Ureter (tissue), 1 donor: ENCODE results near the gene EFCAB10. TPM values are rescaled to one million over a fixed set of nuclear protein-coding genes. Genes with fewer than 3 reads are reported as not detected.
"Not testable (repeated sequence)": the region's sequence is repeated elsewhere in the genome, so short reads cannot be mapped to it uniquely, and the experiment has no call there.

Experiments
- DNase-seq: peaks from one replicate; pipeline ENCODE4 v3.0.0-alpha.2; 2020; ENCODE audit warnings: low spot score
- total RNA-seq: library from RNA; stranded (reverse); gene quantifications from one replicate; pipeline ENCODE4 v1.2.4, GENCODE V29; 2023
- donor health status: DM: yes; HTN: yes; CAD: no.

EFCAB10 gene
- total RNA-seq, 1 donor from 2014 or later: not detected

DNA sequence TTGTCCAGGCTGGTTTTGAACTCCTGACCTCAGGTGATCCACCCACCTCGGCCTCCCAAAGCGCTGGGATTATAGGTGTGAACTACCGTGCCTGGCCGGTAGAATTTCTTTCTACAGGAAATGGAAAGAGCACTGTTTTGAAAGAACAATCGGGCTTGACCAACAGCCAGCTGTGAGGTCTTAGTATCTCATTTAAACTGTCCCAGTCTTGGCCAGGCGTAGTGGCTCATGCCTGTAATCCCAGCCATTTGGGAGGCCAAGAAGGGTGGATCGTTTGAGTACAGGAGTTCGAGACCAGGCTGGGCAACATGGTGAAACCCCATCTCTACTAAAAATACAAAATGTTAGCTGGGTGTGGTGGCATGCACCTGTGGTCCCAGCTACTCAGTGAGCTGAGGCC, 17.8 kb upstream of the EFCAB10 start:
- not testable (repeated sequence) for DNase-seq

DNA sequence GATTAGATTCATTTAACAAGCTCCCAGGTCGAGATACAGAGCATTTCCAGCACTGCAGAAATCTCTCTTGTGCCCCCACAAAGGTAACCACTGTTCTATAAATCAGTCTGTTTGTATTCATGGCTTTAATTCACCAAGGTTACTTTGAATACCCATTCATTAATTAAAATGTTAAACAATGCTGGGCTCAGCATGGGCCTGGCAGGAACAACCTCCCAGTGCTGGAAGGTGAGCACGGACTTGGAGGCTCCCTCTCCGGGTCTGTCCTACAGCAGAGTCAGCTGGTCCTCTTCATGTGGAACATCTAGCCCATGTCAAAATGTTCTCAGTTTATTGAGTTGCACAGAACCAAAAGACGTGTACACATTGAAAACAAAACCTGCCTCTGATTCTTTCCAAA, 15.6 kb upstream of the EFCAB10 start:
- no peak for DNase-seq

DNA sequence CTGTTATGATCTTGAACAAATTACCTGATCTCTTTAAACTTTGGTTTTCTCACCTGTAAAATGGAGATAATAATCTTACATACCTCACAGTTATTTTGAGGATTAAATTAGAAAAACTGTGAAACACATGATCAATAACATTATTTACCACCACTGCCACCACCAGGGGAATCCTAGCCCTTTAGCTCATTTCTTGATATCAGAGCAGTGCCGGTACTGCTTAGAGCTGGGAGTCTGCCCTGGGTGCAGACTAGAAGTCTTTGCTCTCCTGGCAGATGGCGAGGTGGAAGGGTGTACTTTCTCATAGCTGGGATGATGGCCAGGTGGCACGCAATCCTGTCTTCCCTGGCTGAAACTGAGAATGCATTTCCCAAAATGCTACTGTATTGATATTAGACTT, 12.7 kb upstream of the EFCAB10 start:
- DNase-seq: no peak

DNA sequence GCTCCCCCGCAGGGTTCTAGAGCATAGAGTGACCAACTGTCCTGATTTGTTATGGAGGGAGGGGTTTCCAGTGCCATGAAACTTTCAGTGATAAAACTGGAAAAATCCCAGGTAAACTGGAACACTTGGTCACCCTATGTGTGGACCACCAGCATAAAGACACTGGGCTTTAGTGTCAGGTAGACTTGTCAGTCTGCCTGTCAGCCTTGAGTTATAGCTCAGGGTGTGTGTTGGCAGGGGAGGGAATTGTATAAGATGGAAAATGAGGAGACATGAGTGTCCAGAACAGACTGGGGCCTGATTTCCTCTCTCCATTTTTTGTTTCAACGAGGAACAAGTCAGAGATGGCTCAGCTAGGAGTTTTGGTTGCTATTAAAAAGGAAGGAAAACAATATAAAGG, 10.2 kb upstream of the EFCAB10 start:
- no peak for DNase-seq

DNA sequence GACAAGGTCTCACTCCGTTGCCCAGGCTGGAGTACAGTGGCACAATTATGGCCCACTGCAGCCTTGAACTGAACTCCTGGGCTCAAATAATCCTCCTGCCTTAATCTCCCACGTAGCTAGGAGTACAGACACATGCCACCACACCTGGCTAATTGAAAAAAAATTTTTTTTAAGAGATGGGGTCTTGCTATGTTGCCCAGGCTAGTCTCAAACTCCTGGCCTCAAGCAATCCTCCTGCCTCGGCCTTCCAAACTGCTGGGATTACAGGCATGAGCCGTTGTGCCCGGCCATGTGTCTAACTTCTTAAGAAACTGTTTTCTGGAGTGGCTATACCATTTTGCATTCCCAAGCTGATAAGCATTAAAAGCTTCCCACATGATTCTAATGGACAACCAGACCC, 9.5 kb upstream of the EFCAB10 start:
- DNase-seq: no peak

DNA sequence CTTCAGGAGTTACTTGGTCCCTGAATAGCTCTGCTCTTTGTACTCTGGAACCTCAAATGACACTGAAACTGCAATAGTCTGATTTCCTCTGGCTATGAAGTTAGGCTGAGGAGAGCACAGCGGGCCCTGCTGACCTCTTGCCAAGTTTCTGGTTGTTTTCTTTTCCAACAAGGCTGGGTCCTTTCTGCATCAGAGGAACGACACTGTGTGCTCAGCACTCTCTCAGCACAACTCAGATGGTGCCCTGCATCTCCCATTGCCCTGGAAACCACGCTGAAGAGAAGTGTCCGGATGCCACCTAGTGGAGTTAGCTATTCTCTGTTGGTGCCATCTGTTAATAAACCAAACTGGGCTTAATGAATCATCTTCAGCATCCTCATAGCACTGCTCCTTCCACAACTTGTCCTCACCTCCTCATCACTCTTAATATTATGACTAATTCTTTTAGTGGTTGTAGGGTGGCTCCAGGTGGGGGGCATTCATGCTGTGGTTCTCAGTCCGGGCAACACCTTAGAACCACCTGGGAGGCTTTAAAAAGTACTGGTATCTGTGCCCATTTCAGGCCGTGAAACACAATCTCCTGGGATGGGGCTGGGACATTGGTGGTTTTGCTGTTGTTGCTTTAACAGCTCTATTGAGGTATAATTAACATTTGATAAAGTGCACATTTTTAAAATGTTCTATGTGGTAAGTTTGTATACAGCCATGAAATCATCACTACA, 8.2 kb upstream of the EFCAB10 start:
- DNase-seq: peak; percentile 53

DNA sequence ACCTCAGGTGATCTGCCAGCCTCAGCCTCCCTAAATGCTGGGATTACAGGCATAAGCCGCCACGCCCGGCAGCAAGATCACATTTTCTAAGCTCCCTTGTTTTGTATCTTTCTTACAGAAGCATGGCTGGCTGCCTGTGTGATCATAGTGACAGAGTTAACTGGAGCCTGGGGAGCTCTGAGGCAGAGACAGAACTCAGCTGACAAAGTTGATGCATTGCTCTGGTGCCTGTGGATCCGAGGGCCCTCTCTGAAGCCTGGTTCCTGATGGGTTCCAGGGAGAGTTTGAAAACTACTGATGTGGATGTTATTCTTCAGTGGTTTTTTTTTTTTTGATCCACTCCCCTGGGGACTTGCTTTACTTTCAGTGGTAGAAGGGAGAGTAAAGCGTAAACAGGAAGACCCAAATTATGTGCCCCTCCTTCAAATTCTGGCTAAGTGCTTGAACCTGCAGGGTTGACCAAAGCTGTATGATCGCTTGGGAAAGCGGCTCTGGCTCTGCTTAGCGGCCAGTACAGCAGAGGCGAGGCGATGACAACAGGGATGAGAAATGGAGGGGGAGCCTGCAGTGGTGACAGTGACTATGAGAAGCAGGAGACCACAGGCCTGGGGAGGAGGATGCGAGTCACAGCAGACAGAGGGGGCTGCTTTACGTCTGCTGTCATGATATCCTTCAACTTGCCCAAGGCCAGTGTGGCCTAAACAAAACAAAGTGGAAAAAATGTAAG, 6.8 kb upstream of the EFCAB10 start:
- DNase-seq: no peak

DNA sequence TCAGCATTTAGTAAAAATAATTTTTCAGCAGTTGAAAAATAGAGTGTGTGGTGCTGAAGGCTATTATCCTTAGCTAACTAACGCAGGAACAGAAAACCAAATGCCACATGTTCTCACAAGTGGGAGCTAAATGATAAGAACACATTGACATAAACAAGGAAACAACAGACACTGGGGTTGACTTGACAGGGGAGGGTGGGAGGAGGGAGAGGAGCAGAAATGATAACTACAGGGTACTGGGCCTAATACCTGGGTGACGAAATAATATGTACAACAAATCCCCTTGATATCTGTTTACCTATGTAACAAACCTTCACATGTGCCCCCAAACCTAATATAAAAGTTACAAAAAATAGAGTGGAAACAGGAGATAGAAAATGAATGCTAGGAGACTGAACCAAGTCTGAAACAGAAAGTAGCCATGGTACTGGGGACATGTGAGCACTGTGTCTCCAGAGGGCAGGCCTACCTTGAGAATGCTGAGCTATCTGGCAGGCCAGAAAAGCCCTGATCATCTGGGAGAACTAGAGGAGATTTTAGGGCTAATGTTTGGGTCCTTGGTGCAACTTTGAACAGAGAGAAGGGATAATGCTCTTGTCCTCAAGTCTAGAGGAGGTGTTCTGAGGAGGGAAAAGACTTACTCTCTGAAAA, 4.7 kb upstream of the EFCAB10 start:
- DNase-seq: no peak

DNA sequence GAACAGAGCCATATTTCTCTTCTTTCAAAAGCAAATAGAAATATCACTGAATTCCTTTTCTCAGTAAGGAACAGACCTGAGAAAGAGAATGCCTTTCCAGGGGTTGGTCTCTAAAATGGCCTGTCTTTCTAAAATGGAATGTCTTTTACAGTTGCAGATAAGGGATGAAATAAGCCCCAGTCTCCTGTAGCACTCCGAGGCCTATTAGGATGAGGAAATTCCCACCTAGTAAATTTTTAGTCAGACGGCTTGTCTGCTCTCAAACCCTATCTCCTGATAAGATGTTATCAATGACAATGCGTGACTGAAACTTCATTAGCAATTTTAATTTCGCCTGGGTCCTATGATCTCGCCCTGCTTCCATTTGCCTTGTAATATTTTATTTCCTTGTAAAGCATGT, 2.9 kb upstream of the EFCAB10 start:
- DNase-seq: no peak

DNA sequence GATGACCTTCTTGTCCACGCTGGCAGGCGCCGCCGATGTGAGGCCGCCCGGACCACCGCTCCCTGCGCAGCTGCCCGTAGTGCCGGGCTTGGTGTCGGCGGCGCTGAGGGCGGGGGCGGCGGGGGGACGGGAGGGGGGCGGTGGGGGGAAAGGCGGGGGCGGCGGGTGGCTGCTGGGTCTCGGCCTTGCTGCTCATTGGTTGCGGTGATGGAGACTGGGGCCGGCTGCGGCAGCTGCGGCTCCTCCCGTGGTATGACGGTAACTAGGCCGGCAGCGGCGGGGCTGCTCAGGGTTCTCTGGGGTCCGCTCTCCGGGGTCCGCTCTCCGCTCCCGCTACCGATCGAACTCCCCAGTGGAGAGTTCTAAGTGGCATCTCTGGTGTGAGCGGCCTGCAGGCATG, 1.8 kb upstream of the EFCAB10 start:
- no peak for DNase-seq

DNA sequence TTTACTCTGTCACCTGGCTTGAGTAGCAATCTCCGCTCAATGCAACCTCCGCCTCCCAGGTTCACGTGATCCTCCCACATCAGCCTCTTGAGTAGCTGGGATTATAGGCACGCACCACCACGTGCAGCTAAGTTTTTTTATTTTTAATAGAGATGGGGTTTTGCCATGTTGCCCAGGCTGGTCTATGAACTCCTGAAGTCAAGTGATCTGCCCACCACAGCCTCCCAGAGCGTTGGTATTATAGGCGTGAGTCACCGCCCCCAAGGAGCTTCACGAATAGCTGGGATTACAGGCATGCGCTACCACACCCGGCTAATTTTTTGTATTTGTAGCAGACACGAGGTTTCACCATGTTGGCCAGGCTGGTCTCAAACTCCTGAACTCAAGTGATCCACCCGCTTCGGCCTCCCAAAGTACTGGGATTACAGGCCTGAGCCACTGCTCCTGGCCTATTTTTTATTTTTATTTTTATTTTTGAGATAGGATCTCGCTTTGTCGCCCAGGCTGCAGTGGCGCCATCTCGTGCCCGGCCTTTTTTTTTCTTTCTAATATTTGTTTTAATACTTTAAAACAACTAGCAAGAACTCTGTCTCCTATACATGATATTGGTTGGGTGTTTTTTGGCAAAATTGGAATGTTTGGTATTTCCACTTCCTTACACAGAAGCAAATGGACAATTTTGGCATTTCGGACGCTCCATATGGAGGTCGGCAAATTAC, 1.1 kb downstream of the EFCAB10 start:
- no peak for DNase-seq

DNA sequence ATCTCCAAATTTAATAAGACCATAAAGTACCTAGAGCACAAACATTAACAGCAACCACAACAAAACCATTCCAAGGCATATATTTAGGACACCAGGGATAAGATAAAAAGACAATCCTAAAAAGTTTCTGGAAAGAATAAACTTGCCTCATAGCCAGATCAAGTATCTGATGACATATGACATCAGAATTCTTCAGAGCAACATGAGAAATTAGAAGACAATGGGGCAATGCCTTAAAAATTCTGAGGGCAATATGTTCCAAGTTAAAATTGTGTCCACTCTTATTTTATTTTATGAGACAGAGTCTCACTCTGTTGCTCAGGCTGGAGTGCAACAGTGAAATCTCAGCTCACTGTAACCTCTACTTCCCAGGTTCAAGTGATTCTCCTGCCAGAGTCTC, 2.8 kb downstream of the EFCAB10 start:
- DNase-seq: no peak

DNA sequence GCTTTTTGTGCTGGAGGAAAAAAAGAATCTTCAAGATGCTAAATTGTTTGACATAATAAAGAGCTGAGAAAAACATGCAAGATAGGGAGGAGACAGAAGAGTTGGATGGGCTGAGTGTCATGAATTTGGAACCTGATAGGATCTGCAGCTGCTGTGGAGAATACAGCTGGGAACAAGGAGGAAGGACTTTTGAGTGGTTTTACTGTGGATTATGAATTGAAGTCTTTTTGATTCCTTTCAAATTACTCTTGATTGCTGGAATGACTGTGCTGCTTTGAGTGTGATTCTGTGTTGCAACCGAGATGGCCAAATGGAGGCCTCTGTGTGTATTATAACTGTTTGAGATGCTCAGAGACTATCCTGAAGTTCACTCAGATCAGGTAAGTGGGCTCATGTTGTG, 4.0 kb downstream of the EFCAB10 start:
- DNase-seq: no peak

DNA sequence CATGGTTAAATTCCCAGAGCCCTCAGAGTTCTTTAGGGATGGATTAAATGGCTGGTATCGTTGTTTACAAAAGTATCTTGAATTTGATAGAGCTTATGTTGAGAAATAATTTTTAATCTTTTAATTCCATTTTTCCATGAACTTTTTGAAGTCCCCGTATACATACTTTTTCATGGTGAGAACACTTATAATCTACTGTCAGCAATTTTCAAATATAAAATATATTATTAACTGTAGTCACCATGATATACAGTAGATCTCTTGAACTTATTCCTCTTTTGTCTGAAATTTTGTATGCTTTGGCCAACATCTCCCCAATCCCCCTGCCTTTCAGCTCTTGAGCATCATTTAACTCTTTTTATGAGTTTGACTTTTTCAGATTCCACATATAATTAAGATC, 9.4 kb downstream of the EFCAB10 start:
- no peak for DNase-seq

DNA sequence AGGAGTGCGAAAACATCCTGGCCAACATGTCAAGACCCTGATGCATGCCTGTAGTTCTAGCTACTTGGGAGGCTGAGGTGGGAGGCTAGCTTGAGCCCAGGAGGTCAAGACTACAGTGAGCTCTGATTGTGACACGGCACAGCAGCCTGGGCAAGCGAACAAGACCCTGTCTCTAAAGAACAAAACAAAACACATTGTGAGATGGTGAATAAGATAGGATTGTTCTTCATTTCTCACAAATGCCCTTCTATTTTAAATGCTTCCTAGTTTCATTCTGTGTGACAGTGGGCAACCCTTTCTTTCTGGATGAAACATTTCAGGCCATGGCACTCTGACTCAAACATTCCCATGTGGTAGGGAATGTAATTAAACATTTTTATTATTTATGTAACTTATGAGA, 13.5 kb downstream of the EFCAB10 start:
- no peak for DNase-seq

DNA sequence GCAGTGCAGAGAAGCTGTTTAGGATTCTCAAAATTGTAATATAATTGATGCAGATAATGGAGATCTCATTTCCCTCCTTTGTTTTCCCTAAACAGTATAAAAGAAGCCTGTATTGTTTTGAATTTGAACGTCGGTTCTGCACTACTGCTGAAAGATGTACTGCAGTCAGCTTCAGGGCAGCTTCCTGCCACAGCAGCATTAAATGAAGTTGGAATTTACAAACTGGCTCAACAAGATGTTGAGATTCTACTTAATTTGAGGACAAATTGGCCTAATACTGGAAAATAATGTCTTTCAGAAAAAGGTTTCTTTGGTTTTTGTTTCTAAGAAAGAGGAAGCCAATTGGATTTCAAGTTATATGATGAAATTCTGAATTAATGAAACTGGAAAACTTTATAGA, 14.3 kb downstream of the EFCAB10 start:
- no peak for DNase-seq

DNA sequence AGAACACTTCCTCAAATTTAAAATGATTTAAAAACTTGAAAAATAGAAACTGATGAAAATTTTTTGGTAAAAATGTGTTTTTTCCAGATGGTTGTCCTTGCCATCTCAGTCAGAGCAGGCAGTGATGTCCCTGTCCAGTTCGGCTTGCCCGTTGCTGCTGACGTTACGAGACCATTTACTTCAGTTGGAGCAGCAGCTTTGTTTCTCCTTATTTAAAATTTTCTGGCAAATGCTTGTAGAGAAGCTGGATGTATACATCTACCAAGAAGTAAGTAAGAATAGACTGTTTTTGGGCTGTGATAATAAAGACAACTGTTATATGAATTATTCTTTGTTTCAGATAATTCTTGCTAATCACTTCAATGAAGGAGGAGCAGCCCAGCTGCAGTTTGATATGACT, 16.1 kb downstream of the EFCAB10 start:
- no peak for DNase-seq

DNA sequence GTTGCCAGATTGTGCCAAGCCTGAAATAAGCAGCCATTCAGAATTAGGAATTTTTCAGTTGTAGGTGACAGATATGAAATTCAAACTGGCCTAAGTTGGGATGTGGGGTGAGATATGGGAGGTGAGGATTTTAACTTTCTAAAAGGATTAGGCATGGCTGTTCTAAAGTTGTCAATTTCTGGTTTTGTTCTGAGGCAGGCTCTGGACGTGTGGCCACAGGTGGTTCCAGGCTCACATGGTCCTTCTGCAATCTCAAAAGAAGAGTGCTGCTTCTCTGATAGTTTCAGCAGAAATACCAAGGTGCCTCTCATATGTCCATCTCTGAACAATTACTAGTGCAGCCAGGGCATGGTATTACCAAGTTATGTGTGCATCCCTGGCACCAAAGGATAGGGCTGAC, 21.4 kb downstream of the EFCAB10 start:
- no peak for DNase-seq

DNA sequence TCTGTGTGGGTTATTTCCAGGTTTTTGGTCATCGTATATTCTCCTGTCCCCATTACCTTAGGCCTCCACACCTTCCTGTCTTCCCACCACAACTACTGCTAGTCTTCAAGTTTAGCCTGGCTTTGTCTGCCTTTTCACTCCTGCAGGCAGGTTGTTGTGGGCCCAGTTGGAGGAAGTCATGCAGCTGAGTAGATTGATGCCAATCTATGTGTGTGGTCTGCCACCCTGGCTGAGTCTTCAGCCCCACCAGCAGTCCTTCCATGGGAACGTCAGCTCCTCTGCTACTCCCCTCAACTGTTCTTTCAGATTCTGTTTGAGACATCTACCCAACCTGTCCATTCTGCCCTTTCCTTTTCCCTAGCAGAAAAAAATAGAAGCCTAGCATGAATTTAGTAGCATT, 43.0 kb downstream of the EFCAB10 start:
- no peak for DNase-seq

DNA sequence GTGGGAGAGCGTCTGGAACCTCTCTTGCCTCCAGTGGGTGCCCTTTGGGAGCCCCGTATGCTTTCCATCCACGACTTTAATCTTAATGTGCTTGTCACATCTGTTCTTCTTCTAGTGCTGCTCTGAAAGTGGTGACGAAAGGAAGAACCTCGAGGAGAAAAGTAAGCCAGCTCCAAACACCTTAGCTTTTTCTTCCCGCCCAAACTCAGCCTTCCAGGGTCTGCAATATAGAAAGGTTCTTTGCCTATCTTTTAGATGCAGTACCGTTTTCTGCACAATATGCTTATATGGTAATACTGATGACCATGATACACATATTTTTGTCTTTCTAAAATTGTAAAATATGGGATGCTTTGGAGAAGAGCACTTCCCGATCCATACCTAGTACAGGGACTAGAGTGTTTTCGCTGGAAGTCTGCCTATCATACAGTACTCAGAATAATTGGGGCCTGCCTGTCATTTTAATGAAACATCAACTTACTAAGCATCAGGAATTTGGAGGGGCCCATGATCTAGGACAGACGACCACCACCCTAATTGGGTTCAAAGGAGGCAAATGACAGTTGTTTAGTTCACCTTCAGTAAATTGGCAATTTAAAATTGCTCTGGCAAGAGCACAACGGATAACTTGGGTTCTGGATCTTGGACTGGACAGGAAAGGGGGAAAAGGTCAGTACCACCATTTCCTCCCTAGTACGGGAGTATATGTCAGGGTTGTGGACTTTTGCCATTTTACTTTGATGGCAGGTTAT, 48.4 kb downstream of the EFCAB10 start:
- no peak for DNase-seq

DNA sequence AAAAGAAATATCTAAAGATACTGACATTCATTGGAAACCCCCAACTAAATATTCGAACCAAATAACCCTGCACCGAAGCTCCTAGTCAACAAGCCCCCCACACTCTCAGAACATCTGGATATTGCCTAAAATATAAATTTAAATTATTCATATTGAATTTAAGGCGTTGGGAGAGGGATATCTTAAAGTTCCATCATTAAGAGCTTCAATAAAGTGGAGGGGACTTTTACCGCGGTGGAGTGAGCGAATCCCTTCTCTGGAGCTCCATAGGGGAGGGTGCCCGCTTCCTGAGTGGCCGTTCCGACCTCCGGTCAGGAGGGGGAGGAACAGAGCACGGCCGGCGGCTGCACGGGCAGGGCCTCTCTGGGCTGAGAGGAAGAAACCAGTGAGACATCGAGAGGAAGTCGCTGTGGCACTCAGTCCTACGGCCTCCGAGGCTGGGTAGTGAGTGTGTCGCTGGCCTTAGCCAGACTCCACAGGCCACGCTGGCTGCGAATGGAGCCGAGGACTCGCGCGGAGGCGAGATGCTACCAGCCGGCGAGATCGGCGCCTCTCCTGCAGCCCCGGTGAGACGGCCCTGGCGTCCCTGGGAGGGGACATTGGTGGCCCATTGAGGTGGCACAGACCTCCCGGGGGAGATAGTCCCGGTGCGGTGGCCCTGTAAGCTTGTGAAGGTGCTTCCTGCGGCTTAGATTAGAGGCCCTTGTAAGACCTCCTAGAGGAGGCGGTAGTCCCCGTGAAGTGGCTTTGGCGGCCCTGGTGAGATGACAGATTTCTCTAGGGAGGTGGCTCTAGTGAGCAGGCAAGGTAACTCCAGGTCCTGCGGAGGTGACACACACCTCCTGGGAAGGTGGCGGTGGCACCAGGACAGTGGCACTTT, 49.3 kb downstream of the EFCAB10 start, which contains the start of gene RINT1:
Gene RINT1, plus strand, starts transcription at position 410 of the 880 bp plus-strand sequence. Its CDS starts 115 bp downstream, at position 525.
- peak; percentile 90 for DNase-seq
